Activated CD8-positive, alpha-beta T cell treated with anti-CD3 and anti-CD28 coated beads for 36 hours (primary cell): ENCODE measurements around the gene MAP2. TPM values are rescaled to one million over a fixed set of nuclear protein-coding genes. Genes with fewer than 3 reads are reported as not detected.

ENCODE experiments used
- ATAC-seq: fragments of 200-7000 bp; cut with Tn5 transposase; one replicate; pipeline ENCODE4 v1.10.0; 2021; ENCODE audit warnings: mild to moderate bottlenecking, moderate library complexity
- CTCF ChIA-PET: fragments of 350-600 bp; sonication (Branson Sonifier 250); formaldehyde crosslinking; loops from one replicate; lab custom pipeline; 2021; ENCODE audit warnings: antibody characterized with exemption; lab: Charles Lee
- POLR2A ChIA-PET: fragments of 350-600 bp; sonication (Branson Sonifier 250); formaldehyde crosslinking; loops from one replicate; lab custom pipeline; 2021; ENCODE audit warnings: antibody characterized with exemption; lab: Charles Lee
- DNase-seq: peaks from one replicate; pipeline ENCODE4 v3.0.0-alpha.2; 2020
- H3K27ac Mint-ChIP-seq: one replicate; pipeline ENCODE4 v1.8.0; 2021; ENCODE audit warnings: mild to moderate bottlenecking, mixed read lengths
- H3K27me3 Mint-ChIP-seq: one replicate; pipeline ENCODE4 v1.8.0; 2021; ENCODE audit warnings: mixed read lengths
- H3K36me3 Mint-ChIP-seq: one replicate; pipeline ENCODE4 v1.8.0; 2021; ENCODE audit warnings: low read depth, mixed read lengths
- H3K4me1 Mint-ChIP-seq: one replicate; pipeline ENCODE4 v1.8.0; 2021; ENCODE audit warnings: low read depth, mixed read lengths
- H3K4me3 Mint-ChIP-seq: one replicate; pipeline ENCODE4 v1.8.0; 2021; ENCODE audit warnings: mild to moderate bottlenecking, moderate library complexity, mixed read lengths
- H3K9me3 Mint-ChIP-seq: one replicate; pipeline ENCODE4 v1.8.0; 2021; ENCODE audit warnings: mixed read lengths
- CTCF ChIP-seq: fragments of 200-600 bp; IDR thresholded peaks from one replicate; pipeline ENCODE4 v1.8.0; 2022; ENCODE audit warnings: antibody characterized with exemption, mild to moderate bottlenecking
- intact Hi-C: fragments of 100-400 bp; cut with micrococcal nuclease; formaldehyde crosslinking; loops from one replicate; pipeline ENCODE4 v1.10.0; 2022
- total RNA-seq, 2 experiments: library from RNA; stranded (reverse); gene quantifications; one replicate each; pipeline ENCODE4 v1.2.3, GENCODE V29; 2021

The MAP2 gene
- total RNA-seq, 2 experiments from 2014 or later = not detected

DNA sequence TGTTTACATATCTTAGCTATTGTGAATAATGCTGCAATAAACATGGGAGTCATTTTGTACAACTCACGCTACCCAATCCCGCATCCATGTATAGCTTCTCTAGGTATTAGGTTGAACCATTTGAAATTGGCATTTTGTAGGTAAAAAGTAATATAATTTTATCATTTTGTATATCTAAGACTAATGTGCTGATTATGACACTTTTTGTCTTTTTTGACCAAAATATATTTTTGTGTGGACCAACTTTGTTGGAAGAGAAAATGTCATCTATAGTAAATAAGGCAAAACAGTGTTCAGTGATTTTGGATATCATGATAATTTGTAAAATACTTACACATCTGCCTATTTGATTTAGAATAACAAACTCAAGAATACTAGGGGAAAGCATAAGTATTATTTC lies 150.7 kb downstream of the MAP2 start:
- TF ChIP-seq CTCF = no peak
- Mint-ChIP-seq H3K4me3 (no peak overlapping the region), H3K27ac (no peak overlapping the region), H3K9me3 (no peaks in the 10 kb centered on the region), H3K27me3 (peaks cover 1% of the 10 kb centered on the region), H3K4me1 (no peaks in the 10 kb centered on the region), H3K36me3 (no peaks in the 10 kb centered on the region)
- intact Hi-C loops = no loop called here
- ATAC-seq (no peak), DNase-seq (no peak)
- POLR2A ChIA-PET = no interaction called here
- CTCF ChIA-PET = no interaction called here

GRCh38 chr2:209577376-209578357 lies 153.8 kb downstream of the MAP2 start:
- Mint-ChIP-seq H3K9me3 (no peaks in the 10 kb centered on the region), H3K36me3 (no peaks in the 10 kb centered on the region), H3K27me3 (peaks cover 1% of the 10 kb centered on the region), H3K4me1 (no peaks in the 10 kb centered on the region), H3K4me3 (no peak overlapping the region), H3K27ac (no peak overlapping the region)
- DNase-seq (no peak), ATAC-seq (no peak)
- ChIA-PET POLR2A (no interaction called here), CTCF (interaction anchor here (0.6 to 4.6 kb wide), 7 partner anchors 9 to 710 kb away, joined by 3 to 24 read pairs (median 3); no protein-coding TSS in a partner anchor)
- peak; percentile 46 for TF ChIP-seq CTCF
- intact Hi-C loops = loop anchor here (5.0 kb wide), 1 partner anchor 240 kb away; no protein-coding TSS in a partner anchor

GRCh38 chr2:209578394-209579001 lies 154.7 kb downstream of the MAP2 start:
- intact Hi-C loops = loop anchor here (5.0 kb wide), 1 partner anchor 241 kb away; no protein-coding TSS in a partner anchor
- ATAC-seq (no peak), DNase-seq (no peak)
- Mint-ChIP-seq H3K9me3 (no peaks in the 10 kb centered on the region), H3K4me3 (no peak overlapping the region), H3K36me3 (no peaks in the 10 kb centered on the region), H3K27me3 (peaks cover 1% of the 10 kb centered on the region), H3K4me1 (no peaks in the 10 kb centered on the region), H3K27ac (no peak overlapping the region)
- no peak for TF ChIP-seq CTCF
- ChIA-PET POLR2A (no interaction called here), CTCF (interaction anchor here (1.0 to 4.6 kb wide), 5 partner anchors 10 to 382 kb away, joined by 3 to 24 read pairs (median 3); no protein-coding TSS in a partner anchor)

- ATAC-seq (no peak), DNase-seq (no peak)
- H3K9me3 Mint-ChIP-seq = no peaks in the 10 kb centered on the region
- peak overlapping the region; percentile 6 for H3K4me3 Mint-ChIP-seq
- no peak for TF ChIP-seq CTCF
- CTCF ChIA-PET = interaction anchor here (0.6 to 4.6 kb wide), 3 partner anchors 245 to 897 kb away, joined by 3 to 24 read pairs (median 10); no protein-coding TSS in a partner anchor
- H3K27ac Mint-ChIP-seq = no peak overlapping the region
- peaks cover under 1% of the 10 kb centered on the region for H3K27me3 Mint-ChIP-seq
- POLR2A ChIA-PET = no interaction called here
- H3K4me1 Mint-ChIP-seq = no peaks in the 10 kb centered on the region
- H3K36me3 Mint-ChIP-seq = no peaks in the 10 kb centered on the region
- intact Hi-C loops = loop anchor here (5.0 kb wide), 1 partner anchor 242 kb away; no protein-coding TSS in a partner anchor
Measured at GRCh38 chr2:209579230-209579749, 155.4 kb downstream of the MAP2 start.
